Left forelimb (tissue), 1 donor: ENCODE data around the gene MUC6.

Experiments
- DNase-seq: peaks from one replicate; pipeline ENCODE4 v3.0.0-alpha.2; 2018; ENCODE audit warnings: low spot score

Gene MUC6

GRCh38 chr11:965206-965775 lies 71.2 kb downstream of the MUC6 start:
- DNase-seq: no peak

- DNase-seq: no peak
Measured at GRCh38 chr11:963852-964251, 72.7 kb downstream of the MUC6 start.
